ENCODE data around the gene CELSR2. TPM values are rescaled to one million over a fixed set of nuclear protein-coding genes. Genes with fewer than 3 reads are reported as not detected.

The CELSR2 gene
- total RNA-seq, 4 donors from 2014 or later = 23.4 to 57.2 (median 39.9) TPM

- peaks cover 8 to 94% (median 45%) of the 10 kb centered on the region in 3 donors for H3K36me3 ChIP-seq
- DNase-seq = no peak
- TF ChIP-seq POLR2A (IDR thresholded peaks at IDR 0.05) = no peak
- TF ChIP-seq, protein P1, sequence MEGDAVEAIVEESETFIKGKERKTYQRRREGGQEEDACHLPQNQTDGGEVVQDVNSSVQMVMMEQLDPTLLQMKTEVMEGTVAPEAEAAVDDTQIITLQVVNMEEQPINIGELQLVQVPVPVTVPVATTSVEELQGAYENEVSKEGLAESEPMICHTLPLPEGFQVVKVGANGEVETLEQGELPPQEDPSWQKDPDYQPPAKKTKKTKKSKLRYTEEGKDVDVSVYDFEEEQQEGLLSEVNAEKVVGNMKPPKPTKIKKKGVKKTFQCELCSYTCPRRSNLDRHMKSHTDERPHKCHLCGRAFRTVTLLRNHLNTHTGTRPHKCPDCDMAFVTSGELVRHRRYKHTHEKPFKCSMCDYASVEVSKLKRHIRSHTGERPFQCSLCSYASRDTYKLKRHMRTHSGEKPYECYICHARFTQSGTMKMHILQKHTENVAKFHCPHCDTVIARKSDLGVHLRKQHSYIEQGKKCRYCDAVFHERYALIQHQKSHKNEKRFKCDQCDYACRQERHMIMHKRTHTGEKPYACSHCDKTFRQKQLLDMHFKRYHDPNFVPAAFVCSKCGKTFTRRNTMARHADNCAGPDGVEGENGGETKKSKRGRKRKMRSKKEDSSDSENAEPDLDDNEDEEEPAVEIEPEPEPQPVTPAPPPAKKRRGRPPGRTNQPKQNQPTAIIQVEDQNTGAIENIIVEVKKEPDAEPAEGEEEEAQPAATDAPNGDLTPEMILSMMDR (IDR thresholded peaks at IDR 0.05) = no peak
- no peaks in the 10 kb centered on the region for H3K27me3 ChIP-seq
- no peak overlapping the region for H3K4me3 ChIP-seq
- no peaks in the 10 kb centered on the region for H3K4me1 ChIP-seq
- intact Hi-C loops (cut with DNase I) = no loop called here
- H3K27ac ChIP-seq = no peak overlapping the region
- 80 to 83% methylated on average over 3 of the region's 3 CpGs for WGBS, 2 donors
- no peaks in the 10 kb centered on the region for H3K9me3 ChIP-seq
These were observed 21.2 kb upstream of the CELSR2 start for GRCh38 chr1:109228167-109228566.

DNA sequence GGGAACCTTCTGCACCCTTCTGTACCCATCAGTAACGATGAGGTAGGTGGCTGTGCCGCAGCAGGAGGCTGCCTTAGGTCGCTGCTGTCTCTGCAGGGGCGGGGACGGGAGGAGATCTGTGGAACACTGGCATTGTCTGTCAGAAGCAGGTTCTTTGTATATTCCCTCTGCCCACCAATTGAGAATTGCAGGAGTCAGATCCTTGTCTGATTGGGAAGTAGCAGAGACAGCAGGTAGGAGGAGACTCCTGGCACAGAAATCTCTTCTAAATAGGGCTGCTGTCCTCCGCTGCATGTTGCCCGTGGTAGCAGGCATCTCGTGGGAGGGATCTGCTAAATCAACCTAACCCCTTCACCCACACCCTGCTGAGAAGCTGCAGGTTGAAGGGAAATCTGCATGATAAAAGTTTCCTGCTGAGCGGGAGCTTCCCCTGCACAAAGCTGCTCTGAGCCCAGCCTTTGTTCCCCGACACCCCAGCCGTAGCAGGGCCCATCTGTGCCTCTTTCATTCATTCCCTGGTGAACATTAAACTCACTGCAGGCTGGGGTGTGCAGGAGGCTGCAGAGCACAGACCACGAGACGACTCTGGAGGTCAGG is 19.7 kb upstream of the CELSR2 start:
- DNase-seq = no peak
- 76 to 95% methylated on average over 5 to 11 of the region's 13 CpGs for WGBS, 2 donors

DNA sequence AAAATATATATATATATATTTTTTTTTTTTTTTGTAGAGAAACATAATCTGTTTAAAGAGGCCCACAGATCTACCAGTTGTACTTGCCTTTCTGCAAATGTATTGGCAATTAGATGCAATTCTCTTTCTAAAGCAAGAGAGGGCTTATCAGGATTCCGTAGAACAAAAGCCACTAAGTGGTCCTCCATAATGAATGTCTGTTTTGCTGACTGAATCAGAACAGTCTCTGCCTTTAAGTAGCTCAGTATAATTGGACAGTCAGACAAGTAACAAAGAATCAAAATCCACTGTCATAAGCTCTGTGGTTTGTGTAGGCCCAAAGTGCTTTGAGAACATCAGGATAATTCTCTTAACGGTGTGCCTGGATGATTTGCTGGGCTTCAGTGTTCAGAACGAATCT is 18.3 kb upstream of the CELSR2 start:
- no peaks in the 10 kb centered on the region for H3K4me1 ChIP-seq
- H3K27ac ChIP-seq = no peak overlapping the region
- H3K27me3 ChIP-seq = no peaks in the 10 kb centered on the region
- peaks cover 23 to 100% (median 63%) of the 10 kb centered on the region in 3 donors for H3K36me3 ChIP-seq
- DNase-seq = no peak
- intact Hi-C loops (cut with DNase I) = no loop called here
- 75 to 83% methylated on average over 3 of the region's 3 CpGs for WGBS, 2 donors
- no peak overlapping the region for H3K4me3 ChIP-seq
- no peaks in the 10 kb centered on the region for H3K9me3 ChIP-seq
- TF ChIP-seq, protein P1 (IDR thresholded peaks at IDR 0.05) = no peak
- no peak for TF ChIP-seq POLR2A (IDR thresholded peaks at IDR 0.05)

More for the DNA sequence above, 19.7 kb upstream of the CELSR2 start:
- intact Hi-C loops (cut with DNase I) = no loop called here
- Histone ChIP-seq H3K4me1 (no peaks in the 10 kb centered on the region), H3K9me3 (no peaks in the 10 kb centered on the region), H3K27me3 (no peaks in the 10 kb centered on the region), H3K36me3 (peaks cover 8 to 100% (median 48%) of the 10 kb centered on the region in 3 donors), H3K27ac (no peak overlapping the region), H3K4me3 (no peak overlapping the region)
- TF ChIP-seq, protein P1 (IDR thresholded peaks at IDR 0.05) = no peak
- TF ChIP-seq POLR2A (IDR thresholded peaks at IDR 0.05) = no peak

DNA sequence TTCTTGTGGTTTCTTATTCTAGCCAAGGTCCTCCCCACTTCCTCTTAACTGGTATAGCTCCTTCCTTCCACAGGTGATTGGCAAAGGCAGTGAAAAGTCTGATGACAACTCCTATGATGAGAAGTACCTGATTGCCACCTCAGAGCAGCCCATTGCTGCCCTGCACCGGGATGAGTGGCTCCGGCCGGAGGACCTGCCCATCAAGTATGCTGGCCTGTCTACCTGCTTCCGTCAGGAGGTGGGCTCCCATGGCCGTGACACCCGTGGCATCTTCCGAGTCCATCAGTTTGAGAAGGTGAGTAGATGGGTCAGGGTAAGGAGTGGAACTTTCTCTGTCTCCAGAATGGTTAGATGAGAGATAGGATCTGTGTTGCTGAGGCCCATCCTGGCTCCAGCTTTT is 14.2 kb upstream of the CELSR2 start:
- no peaks in the 10 kb centered on the region for H3K9me3 ChIP-seq
- no peak for TF ChIP-seq POLR2A (IDR thresholded peaks at IDR 0.05)
- no peak for DNase-seq
- WGBS, 2 donors = 80 to 100% methylated on average over 1 to 2 of the region's 7 CpGs
- H3K4me1 ChIP-seq = peaks cover 9 to 17% (median 11%) of the 10 kb centered on the region in 3 donors
- H3K36me3 ChIP-seq = peaks cover 37 to 92% (median 69%) of the 10 kb centered on the region in 3 donors
- no peaks in the 10 kb centered on the region for H3K27me3 ChIP-seq
- no peak overlapping the region for H3K27ac ChIP-seq
- no peak overlapping the region for H3K4me3 ChIP-seq
- intact Hi-C loops (cut with DNase I) = no loop called here

GRCh38 chr1:109237512-109237911 is 11.8 kb upstream of the CELSR2 start:
- Histone ChIP-seq H3K9me3 (no peaks in the 10 kb centered on the region), H3K27me3 (no peaks in the 10 kb centered on the region), H3K27ac (no peak overlapping the region), H3K36me3 (peaks cover 35 to 69% (median 47%) of the 10 kb centered on the region in 3 donors), H3K4me3 (no peak overlapping the region), H3K4me1 (peaks cover 22 to 41% (median 30%) of the 10 kb centered on the region in 3 donors)
- no peak for DNase-seq
- intact Hi-C loops (cut with DNase I) = no loop called here
- WGBS, 2 donors = 80 to 88% methylated on average over 3 of the region's 3 CpGs
- TF ChIP-seq POLR2A (IDR thresholded peaks at IDR 0.05) = no peak
- TF ChIP-seq, protein P1 (IDR thresholded peaks at IDR 0.05) = no peak

Data from esophagus squamous epithelium (tissue), 5 donors.